NT2/D1 (cell line): ENCODE results near the gene LRRC2.

ENCODE experiments used
- SUZ12 ChIP-seq: IDR thresholded peaks from 2 replicates; pipeline ENCODE4 v1.6.1; 2011; ENCODE audit not compliant: insufficient read length, insufficient read depth; ENCODE audit errors: extremely low read depth
- ZNF274 ChIP-seq: IDR thresholded peaks from 2 replicates; pipeline ENCODE4 v1.6.1; 2011; ENCODE audit warnings: mild to moderate bottlenecking, low read depth, low read length

DNA sequence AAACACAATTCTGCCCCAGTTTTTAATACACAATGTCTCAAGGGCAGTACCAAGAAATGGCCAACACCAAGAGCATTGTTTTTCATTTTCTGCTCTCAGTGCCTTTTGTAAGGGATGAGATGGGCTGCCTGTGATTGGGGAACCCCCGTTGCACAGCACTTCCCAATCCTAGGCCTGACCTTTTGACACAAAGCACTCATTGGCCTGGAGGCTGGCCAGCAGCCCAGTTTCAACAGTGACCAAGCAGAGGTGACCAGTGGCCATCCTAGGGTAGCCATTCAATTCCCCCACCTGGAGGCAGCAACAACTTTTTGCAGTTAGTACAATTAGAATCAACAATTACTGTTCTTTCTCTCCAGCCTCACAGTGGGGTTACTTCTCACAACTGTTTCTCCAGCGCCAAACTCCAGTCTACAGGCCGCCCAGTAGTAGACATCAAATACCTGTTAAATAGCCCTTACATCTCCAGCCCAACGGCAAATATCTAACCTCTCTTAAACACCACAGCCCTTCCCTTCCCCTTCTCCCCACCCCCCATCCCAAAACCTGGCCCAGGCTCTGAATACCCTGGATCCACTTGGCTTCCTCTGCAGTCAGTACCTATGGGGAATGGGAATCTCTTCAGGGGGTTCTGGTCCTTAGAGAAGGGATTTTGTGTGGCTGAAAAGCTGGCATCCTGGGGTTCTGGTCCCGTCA, 8.9 kb upstream of the LRRC2 start:
- TF ChIP-seq SUZ12 (no peak), ZNF274 (no peak)
